ENCODE results near the gene ZNF837.
"Not testable (repeated sequence)": the region's sequence is repeated elsewhere in the genome, so short reads cannot be mapped to it uniquely, and the experiment has no call there.

ZNF837 gene

GRCh38 chr19:58354478-58355030 lies 26.3 kb downstream of the ZNF837 start:
- Histone ChIP-seq H3K36me3 (ENCODE audit: control insufficient read depth, insufficient read depth, low read length) (peaks cover 5% of the 10 kb centered on the region), H3K27ac (ENCODE audit: low read depth, low read length, severe bottlenecking) (no peak overlapping the region), H3K9me3 (ENCODE audit: control insufficient read depth, low read length) (no peaks in the 10 kb centered on the region), H3K4me1 (ENCODE audit: control insufficient read depth, insufficient read depth, low read length, poor library complexity, severe bottlenecking) (no peaks in the 10 kb centered on the region), H3K4me3 (ENCODE audit: extremely low read depth, insufficient read depth, low read length, poor library complexity, severe bottlenecking) (no peak overlapping the region)
- WGBS, 2 experiments (ENCODE audit: insufficient coverage in 2 of 2) = 93% methylated on average over 6 of the region's 6 CpGs

- no peak overlapping the region for H3K4me3 ChIP-seq (ENCODE audit: extremely low read depth, insufficient read depth, low read length, poor library complexity, severe bottlenecking)
- no peaks in the 10 kb centered on the region for H3K9me3 ChIP-seq (ENCODE audit: control insufficient read depth, low read length)
- 94 to 95% methylated on average over 12 to 13 of the region's 15 CpGs for WGBS, 2 experiments (ENCODE audit: insufficient coverage in 2 of 2)
- H3K36me3 ChIP-seq (ENCODE audit: control insufficient read depth, insufficient read depth, low read length) = peaks cover 5% of the 10 kb centered on the region
- no peak overlapping the region for H3K27ac ChIP-seq (ENCODE audit: low read depth, low read length, severe bottlenecking)
- no peaks in the 10 kb centered on the region for H3K4me1 ChIP-seq (ENCODE audit: control insufficient read depth, insufficient read depth, low read length, poor library complexity, severe bottlenecking)
Measured at GRCh38 chr19:58353717-58354477, 26.9 kb downstream of the ZNF837 start.

- Histone ChIP-seq H3K27ac (ENCODE audit: low read depth, low read length, severe bottlenecking) (no peak within 1 kb of the TSS), H3K4me1 (ENCODE audit: control insufficient read depth, insufficient read depth, low read length, poor library complexity, severe bottlenecking) (no peaks in the 10 kb centered on the region), H3K36me3 (ENCODE audit: control insufficient read depth, insufficient read depth, low read length) (peaks cover 5% of the 10 kb centered on the region), H3K9me3 (ENCODE audit: control insufficient read depth, low read length) (no peaks in the 10 kb centered on the region), H3K4me3 (ENCODE audit: extremely low read depth, insufficient read depth, low read length, poor library complexity, severe bottlenecking) (no peak within 1 kb of the TSS)
- 90 to 96% methylated on average over 19 to 22 of the region's 26 CpGs for WGBS, 2 experiments (ENCODE audit: insufficient coverage in 2 of 2)
Measured at GRCh38 chr19:58352760-58353671, 27.8 kb downstream of the ZNF837 start, which contains the start of gene A1BG. Gene A1BG (minus strand): TSS chr19:58353492. CDS start chr19:58353437, 55 bp downstream.

GRCh38 chr19:58351990-58352755 lies 28.7 kb downstream of the ZNF837 start:
- Histone ChIP-seq H3K36me3 (ENCODE audit: control insufficient read depth, insufficient read depth, low read length) (peaks cover 5% of the 10 kb centered on the region), H3K4me3 (ENCODE audit: extremely low read depth, insufficient read depth, low read length, poor library complexity, severe bottlenecking) (no peak overlapping the region), H3K27ac (ENCODE audit: low read depth, low read length, severe bottlenecking) (no peak overlapping the region), H3K4me1 (ENCODE audit: control insufficient read depth, insufficient read depth, low read length, poor library complexity, severe bottlenecking) (no peaks in the 10 kb centered on the region), H3K9me3 (ENCODE audit: control insufficient read depth, low read length) (no peaks in the 10 kb centered on the region)
- 89 to 90% methylated on average over 18 to 20 of the region's 23 CpGs for WGBS, 2 experiments (ENCODE audit: insufficient coverage in 2 of 2)

GRCh38 chr19:58351558-58351878 lies 29.3 kb downstream of the ZNF837 start:
- H3K27ac ChIP-seq (ENCODE audit: low read depth, low read length, severe bottlenecking) = no peak overlapping the region
- no peak overlapping the region for H3K4me3 ChIP-seq (ENCODE audit: extremely low read depth, insufficient read depth, low read length, poor library complexity, severe bottlenecking)
- H3K4me1 ChIP-seq (ENCODE audit: control insufficient read depth, insufficient read depth, low read length, poor library complexity, severe bottlenecking) = no peaks in the 10 kb centered on the region

GRCh38 chr19:58350871-58351557 lies 29.8 kb downstream of the ZNF837 start:
- peaks cover 5% of the 10 kb centered on the region for H3K36me3 ChIP-seq (ENCODE audit: control insufficient read depth, insufficient read depth, low read length)
- H3K27ac ChIP-seq (ENCODE audit: low read depth, low read length, severe bottlenecking) = no peak overlapping the region
- H3K4me1 ChIP-seq (ENCODE audit: control insufficient read depth, insufficient read depth, low read length, poor library complexity, severe bottlenecking) = no peaks in the 10 kb centered on the region
- WGBS, 2 experiments (ENCODE audit: insufficient coverage in 2 of 2) = 95% methylated on average over 29 to 33 of the region's 34 CpGs
- H3K4me3 ChIP-seq (ENCODE audit: extremely low read depth, insufficient read depth, low read length, poor library complexity, severe bottlenecking) = no peak overlapping the region
- H3K9me3 ChIP-seq (ENCODE audit: control insufficient read depth, low read length) = no peaks in the 10 kb centered on the region

More at GRCh38 chr19:58351558-58351878, 29.3 kb downstream of the ZNF837 start:
- WGBS, 2 experiments (ENCODE audit: insufficient coverage in 2 of 2) = 94 to 99% methylated on average over 7 of the region's 9 CpGs
- Histone ChIP-seq H3K36me3 (ENCODE audit: control insufficient read depth, insufficient read depth, low read length) (peaks cover 5% of the 10 kb centered on the region), H3K9me3 (ENCODE audit: control insufficient read depth, low read length) (no peaks in the 10 kb centered on the region)

- Histone ChIP-seq H3K36me3 (ENCODE audit: control insufficient read depth, insufficient read depth, low read length) (peaks cover 5% of the 10 kb centered on the region), H3K4me1 (ENCODE audit: control insufficient read depth, insufficient read depth, low read length, poor library complexity, severe bottlenecking) (no peaks in the 10 kb centered on the region), H3K4me3 (ENCODE audit: extremely low read depth, insufficient read depth, low read length, poor library complexity, severe bottlenecking) (no peak overlapping the region), H3K9me3 (ENCODE audit: control insufficient read depth, low read length) (no peaks in the 10 kb centered on the region), H3K27ac (ENCODE audit: low read depth, low read length, severe bottlenecking) (no peak overlapping the region)
- WGBS, 2 experiments (ENCODE audit: insufficient coverage in 2 of 2) = 94 to 97% methylated on average over 82 to 84 of the region's 84 CpGs
Measured at GRCh38 chr19:58350001-58350861, 30.6 kb downstream of the ZNF837 start.

GRCh38 chr19:58349590-58349989 lies 31.2 kb downstream of the ZNF837 start:
- 94 to 96% methylated on average over 7 to 8 of the region's 8 CpGs for WGBS, 2 experiments (ENCODE audit: insufficient coverage in 2 of 2)
- Histone ChIP-seq H3K27ac (ENCODE audit: low read depth, low read length, severe bottlenecking) (no peak overlapping the region), H3K4me1 (ENCODE audit: control insufficient read depth, insufficient read depth, low read length, poor library complexity, severe bottlenecking) (no peaks in the 10 kb centered on the region), H3K9me3 (ENCODE audit: control insufficient read depth, low read length) (no peaks in the 10 kb centered on the region), H3K36me3 (ENCODE audit: control insufficient read depth, insufficient read depth, low read length) (peaks cover 5% of the 10 kb centered on the region), H3K4me3 (ENCODE audit: extremely low read depth, insufficient read depth, low read length, poor library complexity, severe bottlenecking) (no peak overlapping the region)

- H3K4me3 ChIP-seq (ENCODE audit: extremely low read depth, insufficient read depth, low read length, poor library complexity, severe bottlenecking) = peak overlapping the region; percentile 71
- not testable (repeated sequence) for H3K36me3 ChIP-seq (ENCODE audit: control insufficient read depth, insufficient read depth, low read length); H3K4me1 ChIP-seq (ENCODE audit: control insufficient read depth, insufficient read depth, low read length, poor library complexity, severe bottlenecking); H3K27ac ChIP-seq (ENCODE audit: low read depth, low read length, severe bottlenecking); H3K9me3 ChIP-seq (ENCODE audit: control insufficient read depth, low read length)
- WGBS, 2 experiments (ENCODE audit: insufficient coverage in 2 of 2) = 5 to 16% methylated on average over 6 of the region's 12 CpGs
Measured at GRCh38 chr19:58348080-58348479, 32.8 kb downstream of the ZNF837 start.
